HG02938 (cell line): Measurements from ENCODE around the gene SCARF1.

Experiments used
- ATAC-seq: cut with Tn5 transposase; IDR thresholded peaks from one replicate; pipeline ENCODE4 v1.9.1; 2021; ENCODE audit warnings: mild to moderate bottlenecking, moderate library complexity; ENCODE audit not compliant: unreplicated experiment

SCARF1 gene

DNA sequence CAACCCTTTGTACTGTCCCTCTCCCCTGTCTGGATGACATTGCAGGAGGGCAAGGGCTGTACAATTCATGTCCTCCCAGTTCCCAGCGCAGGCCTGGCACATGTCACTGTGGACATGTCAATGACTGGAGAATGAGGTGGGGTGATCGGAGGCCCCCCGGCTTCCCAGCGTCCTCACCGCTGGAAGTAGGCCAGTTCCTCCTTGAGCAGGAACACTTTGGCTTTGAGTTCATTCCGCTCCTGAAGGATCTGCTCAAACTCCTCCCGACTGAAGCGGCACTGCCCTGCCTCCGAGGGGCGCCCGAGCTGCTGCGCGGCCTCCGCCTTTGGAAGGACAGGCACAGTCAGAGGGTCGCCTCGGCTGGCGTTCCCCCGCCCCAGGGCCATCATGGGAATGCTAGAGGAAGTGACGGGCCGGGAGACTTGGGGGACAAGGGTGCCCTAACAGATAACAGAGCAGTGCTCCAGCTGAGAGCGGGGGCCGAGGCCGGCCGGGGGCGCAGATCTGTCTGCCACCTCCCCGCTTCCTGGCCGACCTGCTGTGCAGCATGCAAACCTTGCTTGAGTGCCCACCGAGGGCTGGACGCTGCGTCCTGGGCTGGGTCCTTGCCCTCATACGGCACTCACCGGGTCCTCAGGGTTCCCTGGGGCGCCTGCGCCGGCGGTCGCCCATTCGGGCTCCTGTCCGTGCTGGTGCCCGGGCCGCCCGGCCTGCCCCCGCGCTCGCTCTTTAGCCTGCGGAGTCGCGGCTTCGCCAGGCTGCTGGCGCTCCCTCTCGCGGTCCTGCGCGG lies 2.8 kb upstream of the SCARF1 start:
- peak; percentile 13 for ATAC-seq

DNA sequence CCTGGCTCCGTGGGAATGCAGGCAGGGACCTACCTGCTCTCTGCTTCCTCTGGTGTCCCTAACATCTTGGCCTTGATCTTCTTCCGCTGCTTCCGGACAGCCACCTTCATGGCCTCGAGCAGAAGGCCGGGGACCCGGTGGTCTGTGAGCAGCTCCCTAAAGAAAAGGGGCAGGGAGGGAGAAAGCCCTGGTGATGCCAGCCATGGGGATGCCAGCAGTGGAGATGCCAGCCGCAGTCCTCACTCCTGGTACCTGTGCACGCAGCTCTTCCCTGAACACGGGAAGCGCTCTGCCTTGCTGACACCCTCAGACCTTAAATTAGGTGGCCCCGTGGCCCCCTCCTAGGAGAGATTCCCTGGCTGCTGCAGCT lies 2.3 kb upstream of the SCARF1 start:
- no peak for ATAC-seq

GRCh38 chr17:1646199-1646875 lies 805 bp upstream of the SCARF1 start:
- no peak for ATAC-seq

- ATAC-seq, result no peak
These were observed 882 bp downstream of the SCARF1 start for GRCh38 chr17:1644493-1645206.

DNA sequence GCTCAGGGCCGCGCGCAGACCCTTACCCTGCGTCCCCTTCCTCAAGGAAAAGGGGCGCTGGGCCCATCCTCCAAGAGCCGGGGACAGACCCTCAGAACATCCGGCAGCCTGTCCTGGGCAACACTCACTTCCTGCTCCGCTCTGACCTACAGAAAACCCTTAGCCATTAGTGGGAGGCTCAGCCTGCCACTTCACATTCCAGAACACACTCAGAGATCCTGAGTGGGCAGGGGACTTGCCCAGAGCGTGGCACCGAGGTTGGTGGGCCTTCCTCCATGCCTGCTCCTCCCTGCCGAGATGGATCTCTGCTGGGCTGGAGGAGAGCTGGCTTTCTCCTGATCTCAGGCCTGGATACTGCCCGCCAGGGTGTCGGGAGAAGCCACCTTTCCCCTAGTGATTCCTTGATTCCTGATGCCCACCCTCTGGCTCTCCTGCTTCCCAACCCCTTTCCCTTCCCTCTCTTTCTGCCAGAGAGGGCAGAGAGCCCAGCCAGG lies 1.5 kb downstream of the SCARF1 start:
- no peak for ATAC-seq

DNA sequence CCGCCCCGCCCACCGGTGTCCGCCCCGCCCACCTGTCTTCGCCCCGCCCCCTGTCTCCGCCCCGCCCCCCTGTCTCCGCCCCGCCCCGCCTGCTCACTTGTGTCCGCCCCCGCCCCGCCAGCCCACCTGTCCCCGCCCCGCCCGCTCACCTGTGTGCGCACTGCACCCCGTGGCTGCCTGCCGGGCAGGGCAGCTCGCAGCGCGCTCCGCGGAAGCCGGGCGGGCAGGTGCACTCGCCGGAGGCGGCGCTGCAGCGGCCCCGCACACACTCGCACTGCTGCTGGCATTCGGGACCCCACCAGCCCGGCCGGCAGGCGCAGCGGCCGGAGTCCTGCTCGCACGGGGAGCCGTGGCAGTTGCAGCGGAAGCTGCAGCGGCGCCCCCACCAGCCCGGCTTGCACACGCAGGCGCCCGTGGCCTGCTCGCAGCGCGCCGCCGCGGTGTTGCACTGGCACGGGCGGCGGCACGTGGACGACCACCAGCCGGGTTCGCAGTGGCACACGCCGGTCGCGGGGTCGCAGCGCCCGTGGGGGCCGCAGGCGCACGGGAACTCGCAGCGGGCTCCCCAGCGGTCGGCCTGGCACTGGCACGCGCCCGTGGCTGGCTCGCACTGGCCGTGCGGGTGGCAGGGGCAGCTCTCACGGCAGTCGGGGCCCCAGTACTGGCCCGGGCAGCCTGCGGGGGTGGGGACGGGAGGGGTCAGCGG lies 2.1 kb downstream of the SCARF1 start:
- no peak for ATAC-seq

DNA sequence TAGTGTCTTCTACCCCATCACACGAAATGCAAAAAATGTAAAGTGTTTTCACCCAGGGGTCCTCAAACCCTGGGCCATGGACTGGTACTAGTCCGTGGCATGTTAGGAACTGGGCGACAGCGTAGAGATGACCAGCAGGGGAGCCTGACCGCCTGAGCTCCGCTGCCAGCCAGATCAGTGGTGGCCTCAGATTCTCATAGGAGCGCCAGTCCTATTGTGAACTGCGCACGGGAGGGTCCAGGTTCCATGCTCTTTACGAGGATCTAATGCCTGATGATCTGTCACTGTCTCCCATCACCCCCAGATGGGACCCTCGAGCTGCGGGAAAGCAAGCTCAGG lies 4.5 kb downstream of the SCARF1 start:
- ATAC-seq, result no peak

DNA sequence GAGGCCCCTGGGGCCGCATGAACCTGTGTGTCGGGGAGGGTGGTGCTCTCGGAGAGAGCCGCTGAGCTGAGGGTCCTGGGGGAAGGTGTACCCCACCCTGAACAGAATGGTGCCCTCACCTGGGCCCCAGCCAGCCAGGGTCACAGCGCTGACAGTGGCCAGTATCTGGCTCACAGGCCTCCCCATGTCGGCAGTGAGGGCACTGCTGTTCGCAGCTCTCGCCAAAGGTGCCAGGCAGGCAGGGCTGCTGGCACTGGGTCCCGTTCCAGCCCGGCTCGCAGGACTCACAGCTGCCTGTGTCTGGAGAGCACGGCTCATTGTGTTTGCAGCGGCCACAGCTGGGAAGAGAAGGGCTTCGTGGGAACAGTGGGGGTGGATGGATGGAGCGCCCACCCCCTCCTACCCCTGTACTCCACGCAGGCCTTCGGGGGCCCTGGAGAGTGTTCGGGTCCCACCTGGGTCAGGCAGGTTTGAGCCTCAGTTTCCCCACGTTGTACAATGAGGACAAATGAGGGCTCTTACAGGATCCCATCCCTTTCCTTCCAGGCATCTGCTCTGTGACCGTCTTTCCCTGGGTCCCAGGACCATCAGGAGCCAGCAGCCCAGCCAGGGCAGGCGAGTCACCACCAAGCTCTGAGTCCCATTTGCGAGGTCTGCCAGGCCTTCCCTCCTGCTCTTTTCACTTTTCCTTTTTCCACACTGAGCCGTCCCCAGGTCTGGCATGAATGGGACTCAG lies 5.0 kb downstream of the SCARF1 start:
- no peak for ATAC-seq

DNA sequence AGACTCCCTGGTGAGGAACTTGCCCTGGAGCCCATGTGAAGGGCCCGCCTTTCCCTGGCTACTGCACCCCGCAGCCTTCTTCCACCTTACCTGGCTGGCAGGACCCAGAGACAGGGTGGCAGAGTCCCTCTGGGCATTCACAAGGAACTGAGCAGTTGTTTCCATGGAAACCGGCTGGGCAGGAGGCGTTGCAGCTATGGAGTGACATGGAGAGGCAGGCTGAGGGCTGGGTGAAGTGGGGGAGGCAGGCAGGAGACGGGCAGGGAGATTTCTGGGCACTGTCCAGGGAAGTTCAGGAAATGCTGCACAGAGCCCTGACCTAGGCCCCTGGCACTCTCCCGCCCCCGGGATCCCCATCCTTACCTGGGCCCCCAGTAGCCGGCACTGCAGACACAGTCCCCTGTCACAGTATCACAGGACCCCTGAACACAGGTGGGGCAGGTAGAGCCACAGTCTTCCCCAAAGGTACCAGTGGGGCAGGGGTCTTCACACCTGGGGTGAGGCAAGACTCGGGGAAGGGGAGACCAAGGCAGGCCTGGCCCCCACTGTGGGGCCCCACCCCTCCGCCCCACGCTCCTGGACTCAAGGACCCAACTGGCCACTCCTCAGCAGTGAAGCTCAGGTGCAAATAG lies 5.9 kb downstream of the SCARF1 start:
- no peak for ATAC-seq

- ATAC-seq, result no peak
These were observed 6.8 kb downstream of the SCARF1 start for GRCh38 chr17:1638624-1639300.

GRCh38 chr17:1638171-1638590 lies 7.4 kb downstream of the SCARF1 start:
- no peak for ATAC-seq

DNA sequence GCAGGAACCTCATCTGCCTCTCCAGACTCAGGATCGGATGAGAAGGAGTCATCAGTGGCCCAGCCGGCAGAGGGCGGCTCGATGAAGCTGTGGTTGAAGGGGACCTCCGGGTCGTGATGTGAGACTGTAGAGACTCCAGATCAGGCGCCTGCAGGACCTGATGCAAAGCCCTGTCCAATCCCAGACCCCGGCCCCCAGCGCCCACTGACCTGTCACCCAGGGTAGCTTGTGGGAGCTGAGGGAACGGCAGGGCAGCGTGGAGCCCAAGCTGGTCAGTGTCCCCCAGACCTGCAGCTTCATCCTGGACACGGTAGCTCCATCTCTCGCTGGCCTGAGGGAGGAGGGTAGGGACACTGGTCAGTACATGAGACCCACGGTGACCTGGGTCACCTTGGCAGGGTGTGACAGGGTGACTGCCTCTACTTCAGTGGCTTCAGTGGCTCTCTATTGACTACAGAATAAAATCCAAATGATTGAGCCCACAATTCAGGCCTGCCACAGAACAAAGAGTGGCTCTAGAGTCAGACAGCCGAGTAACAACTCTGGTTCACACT lies 8.7 kb downstream of the SCARF1 start:
- ATAC-seq, result no peak

DNA sequence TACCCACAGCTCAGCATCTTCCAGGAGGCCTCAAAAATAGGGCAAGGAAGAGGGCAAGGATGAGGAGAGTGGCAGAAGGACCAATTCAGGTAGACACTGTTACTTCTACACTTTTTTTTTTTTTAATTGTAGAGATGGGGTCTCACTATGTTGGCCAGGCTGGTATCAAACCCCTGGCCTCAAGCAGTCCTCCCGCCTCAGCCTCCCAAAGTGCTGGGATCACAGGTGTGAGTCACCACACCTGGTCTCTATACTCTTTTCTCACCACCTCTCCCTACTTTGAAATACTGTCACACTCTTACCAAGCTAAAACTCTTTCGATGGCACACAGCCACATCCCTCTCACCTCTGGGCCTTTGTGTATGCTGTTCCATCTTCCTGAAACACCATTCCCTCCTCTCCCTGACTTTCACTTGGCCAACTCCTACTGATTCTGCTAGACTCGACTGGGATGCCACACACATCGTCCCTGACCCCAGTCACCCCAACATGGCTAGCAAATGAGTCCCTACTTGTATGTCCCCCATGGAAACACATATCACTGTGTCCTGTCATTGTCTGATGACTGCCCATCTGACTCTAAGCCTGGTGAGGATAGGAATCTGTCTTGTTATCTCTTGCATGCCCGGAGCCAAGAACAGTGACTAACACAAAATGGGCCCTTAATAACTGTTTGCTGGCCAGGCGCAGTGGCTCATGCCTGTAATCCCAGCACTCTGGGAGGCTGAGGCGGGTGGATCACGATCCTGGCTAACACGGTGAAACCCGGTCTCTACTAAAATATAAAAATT lies 9.7 kb downstream of the SCARF1 start:
- ATAC-seq, result no peak

DNA sequence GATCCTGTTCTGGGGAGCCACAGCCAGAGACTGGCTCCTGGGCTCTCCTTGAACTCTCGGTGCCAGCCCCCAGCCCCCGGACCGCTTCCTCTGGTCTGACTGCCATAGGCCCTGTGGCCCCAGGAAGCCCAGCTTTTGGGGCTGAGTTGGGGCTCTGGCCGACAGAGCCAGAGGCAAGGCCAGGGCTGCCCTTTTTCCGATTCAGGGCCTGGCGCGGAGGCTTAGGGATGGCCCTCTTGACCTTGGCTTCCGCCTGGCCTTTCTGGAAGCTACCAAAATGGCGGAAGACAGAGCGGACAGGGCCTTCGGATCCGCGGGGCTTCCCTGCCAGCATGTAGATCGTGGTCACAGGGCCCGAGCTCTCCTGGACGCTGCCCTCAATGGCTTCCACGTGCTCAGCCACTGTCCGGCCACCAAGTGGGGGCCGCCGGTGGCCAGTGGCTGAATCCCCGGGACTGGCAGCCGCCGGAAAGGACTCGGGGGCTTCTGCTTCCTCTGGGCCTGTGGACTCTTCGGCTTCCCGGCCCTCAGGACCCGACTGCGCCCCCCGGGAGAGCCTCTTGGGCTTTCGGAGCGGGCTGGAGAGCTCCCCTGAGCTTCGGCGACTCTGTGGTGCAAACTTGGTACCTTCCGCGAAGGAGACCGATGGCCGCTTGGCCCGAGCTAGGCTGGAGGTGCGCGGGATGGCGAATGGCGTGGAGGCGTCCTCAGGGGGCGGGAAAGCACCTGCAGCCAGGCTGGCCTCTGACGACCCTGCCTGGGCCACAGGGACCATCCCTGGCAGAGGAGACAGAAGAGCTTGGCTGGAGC lies 10.5 kb downstream of the SCARF1 start:
- ATAC-seq, result no peak

- no peak for ATAC-seq
These were observed 14.9 kb downstream of the SCARF1 start for GRCh38 chr17:1630662-1631061.

DNA sequence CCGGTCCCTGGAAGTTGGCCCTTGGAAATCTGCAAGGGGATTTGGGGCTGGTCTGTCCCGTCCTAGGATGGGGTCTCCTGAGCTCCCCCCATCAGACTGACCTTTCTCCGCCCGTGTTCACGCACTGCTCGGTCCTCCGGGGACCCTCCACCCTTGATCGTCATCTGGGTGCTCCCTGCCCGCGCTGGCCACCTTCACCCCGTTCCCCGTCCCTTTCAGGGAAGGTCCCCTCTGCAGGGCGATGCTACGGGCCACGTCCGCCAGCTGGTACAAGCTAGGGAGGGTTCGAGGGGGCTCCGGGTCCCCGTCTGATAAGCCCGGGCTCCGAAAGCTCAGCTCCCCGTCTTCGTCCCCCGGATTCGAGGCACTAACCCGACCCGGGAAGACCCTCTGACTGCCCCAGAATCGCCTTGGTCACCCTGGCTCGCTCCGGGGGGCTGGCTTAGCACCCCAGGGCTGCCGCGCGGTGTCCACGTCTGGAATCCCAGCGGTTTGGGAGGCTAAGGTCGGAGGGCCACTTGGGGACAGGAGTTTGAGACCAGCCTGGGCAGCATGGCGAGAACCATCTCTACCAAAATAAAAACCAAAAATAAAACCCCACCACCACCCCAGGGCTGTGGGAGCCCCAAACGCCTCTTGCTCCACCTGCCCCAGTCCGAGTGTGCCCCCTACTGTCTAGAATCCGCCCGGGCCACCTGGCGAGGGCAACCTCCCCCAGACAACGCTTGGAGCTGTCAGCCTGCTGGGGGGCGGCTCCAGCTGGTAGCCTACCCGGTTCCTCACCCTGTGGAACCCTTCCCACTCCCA lies 15.8 kb downstream of the SCARF1 start:
- no peak for ATAC-seq
